ENCODE measurements around the gene TMOD2. TPM values are rescaled to one million over a fixed set of nuclear protein-coding genes. Genes with fewer than 3 reads are reported as not detected.

The TMOD2 gene
- total RNA-seq, 4 donors from 2014 or later, result 14.6 to 24.9 (median 19.5) TPM

DNA sequence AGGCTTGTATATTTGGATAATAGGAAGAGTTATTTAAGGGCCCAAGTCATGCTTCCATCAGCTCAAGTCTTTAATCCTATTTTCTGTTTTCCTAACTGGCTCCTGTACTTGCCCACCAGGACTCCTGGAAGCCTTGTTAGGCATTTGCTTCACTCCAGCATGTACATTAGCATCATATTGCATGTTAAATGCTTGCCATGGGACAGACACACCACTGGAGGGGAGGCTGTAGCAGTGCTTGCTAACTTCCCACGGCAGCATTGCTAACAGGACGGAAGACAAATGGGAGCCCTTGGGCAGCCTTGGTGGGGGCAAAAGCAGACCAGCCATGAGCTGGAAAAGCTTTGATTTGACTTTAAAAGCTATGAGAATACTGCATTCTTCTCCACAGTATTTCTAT lies 6.1 kb downstream of the TMOD2 start:
- Histone ChIP-seq H3K4me1 (peaks cover 23 to 33% (median 33%) of the 10 kb centered on the region in 4 donors), H3K9me3 (no peaks in the 10 kb centered on the region), H3K36me3 (no peaks in the 10 kb centered on the region), H3K4me3 (no peak overlapping the region), H3K27me3 (no peaks in the 10 kb centered on the region), H3K27ac (replicated peaks in 1 of 4) (no peak overlapping the region)
- TF ChIP-seq POLR2A (IDR thresholded peaks at IDR 0.05; ENCODE audit: low read depth) (no peak), POLR2AphosphoS5 (IDR thresholded peaks at IDR 0.05) (no peak), EP300 (IDR thresholded peaks at IDR 0.05) (no peak)
- TF ChIP-seq, protein P1, sequence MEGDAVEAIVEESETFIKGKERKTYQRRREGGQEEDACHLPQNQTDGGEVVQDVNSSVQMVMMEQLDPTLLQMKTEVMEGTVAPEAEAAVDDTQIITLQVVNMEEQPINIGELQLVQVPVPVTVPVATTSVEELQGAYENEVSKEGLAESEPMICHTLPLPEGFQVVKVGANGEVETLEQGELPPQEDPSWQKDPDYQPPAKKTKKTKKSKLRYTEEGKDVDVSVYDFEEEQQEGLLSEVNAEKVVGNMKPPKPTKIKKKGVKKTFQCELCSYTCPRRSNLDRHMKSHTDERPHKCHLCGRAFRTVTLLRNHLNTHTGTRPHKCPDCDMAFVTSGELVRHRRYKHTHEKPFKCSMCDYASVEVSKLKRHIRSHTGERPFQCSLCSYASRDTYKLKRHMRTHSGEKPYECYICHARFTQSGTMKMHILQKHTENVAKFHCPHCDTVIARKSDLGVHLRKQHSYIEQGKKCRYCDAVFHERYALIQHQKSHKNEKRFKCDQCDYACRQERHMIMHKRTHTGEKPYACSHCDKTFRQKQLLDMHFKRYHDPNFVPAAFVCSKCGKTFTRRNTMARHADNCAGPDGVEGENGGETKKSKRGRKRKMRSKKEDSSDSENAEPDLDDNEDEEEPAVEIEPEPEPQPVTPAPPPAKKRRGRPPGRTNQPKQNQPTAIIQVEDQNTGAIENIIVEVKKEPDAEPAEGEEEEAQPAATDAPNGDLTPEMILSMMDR (IDR thresholded peaks at IDR 0.05), result no peak
- 67% methylated on average over 2 of the region's 2 CpGs for WGBS
- no peak for DNase-seq (ENCODE audit: extremely low spot score)
- intact Hi-C loops (cut with DNase I), result no loop called here

DNA sequence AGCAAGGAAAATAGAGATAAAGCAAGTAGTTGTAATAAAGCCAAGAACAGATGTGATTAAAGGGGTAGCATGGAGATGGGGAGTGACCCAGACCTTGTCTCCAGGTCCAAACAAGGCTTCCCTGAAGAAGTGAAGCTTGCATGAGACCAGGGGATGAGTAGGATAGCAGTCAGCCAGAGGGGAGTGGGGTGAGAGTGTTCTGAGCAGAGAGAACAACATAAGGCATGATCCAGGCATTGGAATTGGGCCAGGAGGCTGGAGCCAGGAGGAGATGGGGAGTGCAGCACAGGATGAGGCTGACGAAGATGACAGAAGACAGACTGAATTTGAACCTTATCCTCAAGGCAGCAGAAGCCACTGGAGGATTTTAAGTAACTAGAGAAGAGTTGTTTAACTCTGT lies 7.2 kb downstream of the TMOD2 start:
- DNase-seq (ENCODE audit: extremely low spot score), result peak; percentile 79
- TF ChIP-seq EP300 (IDR thresholded peaks at IDR 0.05) (no peak), POLR2A (IDR thresholded peaks at IDR 0.05; ENCODE audit: low read depth) (no peak), POLR2AphosphoS5 (IDR thresholded peaks at IDR 0.05) (no peak)
- TF ChIP-seq, protein P1 (IDR thresholded peaks at IDR 0.05), result no peak
- intact Hi-C loops (cut with DNase I), result no loop called here

DNA sequence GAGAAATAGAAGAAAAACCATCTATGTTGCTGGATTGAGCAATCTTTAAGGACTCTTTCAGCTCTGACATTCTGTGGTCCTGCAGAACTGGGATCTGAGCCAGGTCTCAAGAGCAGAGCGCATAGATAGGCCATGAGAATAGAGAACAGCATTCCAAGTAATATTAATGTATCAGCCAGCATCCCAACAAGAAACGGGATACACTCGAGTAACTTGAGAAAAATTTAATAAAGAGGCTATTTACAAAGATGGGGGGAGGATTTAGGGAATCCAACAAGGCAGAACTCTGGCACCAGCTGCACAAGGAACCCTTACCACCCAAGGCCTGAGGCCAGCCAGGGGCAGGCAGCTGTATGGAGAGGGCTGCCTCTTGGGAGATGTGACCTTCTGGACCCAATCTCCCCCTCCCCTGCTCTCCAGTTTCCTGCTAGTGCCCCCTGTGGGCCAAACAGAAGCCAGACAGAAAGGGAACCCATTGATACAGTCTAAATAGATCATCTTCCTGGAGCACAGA lies 8.2 kb downstream of the TMOD2 start:
- no peak for TF ChIP-seq EP300 (IDR thresholded peaks at IDR 0.05)
- Histone ChIP-seq H3K9me3 (no peaks in the 10 kb centered on the region), H3K4me3 (no peak overlapping the region), H3K27ac (replicated peaks in 1 of 4) (peak overlapping the region in 1 of 4 donors; percentile 9), H3K36me3 (no peaks in the 10 kb centered on the region), H3K4me1 (peaks cover 19 to 26% (median 25%) of the 10 kb centered on the region in 4 donors), H3K27me3 (no peaks in the 10 kb centered on the region)
- DNase-seq (ENCODE audit: extremely low spot score), result no peak
- intact Hi-C loops (cut with DNase I), result no loop called here
- 53% methylated on average over 3 of the region's 3 CpGs for whole genome bisulfite sequencing

More for the DNA sequence above, 7.2 kb downstream of the TMOD2 start:
- Histone ChIP-seq H3K36me3 (no peaks in the 10 kb centered on the region), H3K4me1 (peaks cover 19 to 26% (median 25%) of the 10 kb centered on the region in 4 donors), H3K4me3 (no peak overlapping the region), H3K9me3 (no peaks in the 10 kb centered on the region), H3K27me3 (no peaks in the 10 kb centered on the region), H3K27ac (replicated peaks in 1 of 4) (peak overlapping the region; percentile 0 to 56 (median 29))
- 19% methylated on average over 1 of the region's 1 CpG for WGBS

DNA sequence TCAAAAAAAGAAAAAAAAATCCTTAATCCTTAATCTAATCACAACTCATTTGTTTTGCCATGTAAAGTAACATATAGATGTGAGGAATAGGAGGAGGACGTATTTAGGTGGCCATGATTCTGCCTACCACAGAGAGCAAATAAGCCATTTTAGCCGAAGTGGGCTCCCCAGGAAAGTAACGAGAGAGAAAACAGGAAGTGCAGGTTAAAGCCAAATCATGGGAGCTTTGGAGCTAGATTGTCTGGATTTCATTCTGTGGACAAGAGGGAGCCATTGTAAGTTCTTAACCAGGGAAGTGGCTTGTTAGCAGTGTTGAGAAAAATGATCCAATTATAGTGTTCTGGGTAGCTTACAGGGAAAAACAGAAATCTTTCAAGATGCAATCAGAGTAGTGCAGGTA lies 9.4 kb downstream of the TMOD2 start:
- no peak overlapping the region for H3K27ac ChIP-seq (replicated peaks in 1 of 4)
- intact Hi-C loops (cut with DNase I), result no loop called here
- H3K4me3 ChIP-seq, result no peak overlapping the region
- no peaks in the 10 kb centered on the region for H3K27me3 ChIP-seq
- DNase-seq (ENCODE audit: extremely low spot score), result no peak
- 76% methylated on average over 3 of the region's 3 CpGs for WGBS
- H3K36me3 ChIP-seq, result no peaks in the 10 kb centered on the region
- no peaks in the 10 kb centered on the region for H3K9me3 ChIP-seq
- TF ChIP-seq POLR2A (IDR thresholded peaks at IDR 0.05; ENCODE audit: low read depth) (no peak), POLR2AphosphoS5 (IDR thresholded peaks at IDR 0.05) (no peak), EP300 (IDR thresholded peaks at IDR 0.05) (no peak)
- TF ChIP-seq, protein P1 (IDR thresholded peaks at IDR 0.05), result no peak
- H3K4me1 ChIP-seq, result peaks cover 19 to 25% (median 22%) of the 10 kb centered on the region in 4 donors

DNA sequence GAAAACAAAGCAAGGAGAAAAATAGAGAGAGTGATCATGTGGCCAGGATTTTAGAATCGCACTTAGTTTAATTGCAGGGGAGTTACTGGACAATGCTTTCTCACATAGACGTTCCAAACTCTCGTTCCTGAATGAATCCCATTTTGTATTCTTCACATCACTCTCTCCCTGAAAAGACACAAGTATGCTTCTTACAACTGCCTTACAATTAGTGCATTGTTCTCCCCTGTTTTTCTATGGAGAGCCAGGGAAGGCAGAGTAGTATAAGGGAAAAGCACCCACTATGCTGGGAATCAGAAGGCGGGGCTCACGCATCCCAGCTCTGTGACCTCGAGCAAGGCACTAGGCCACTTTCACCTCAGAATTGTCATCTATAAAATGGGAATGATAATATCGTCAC lies 14.4 kb downstream of the TMOD2 start:
- peaks cover 0 to 32% (median 17%) of the 10 kb centered on the region in 4 donors for H3K36me3 ChIP-seq
- no peak for TF ChIP-seq POLR2AphosphoS5 (IDR thresholded peaks at IDR 0.05)
- no peak for TF ChIP-seq EP300 (IDR thresholded peaks at IDR 0.05)
- no peak for TF ChIP-seq POLR2A (IDR thresholded peaks at IDR 0.05; ENCODE audit: low read depth)
- TF ChIP-seq, protein P1 (IDR thresholded peaks at IDR 0.05), result no peak
- peak overlapping the region in 1 of 4 donors; percentile 16 for H3K27ac ChIP-seq (replicated peaks in 1 of 4)
- no peaks in the 10 kb centered on the region for H3K9me3 ChIP-seq
- no peaks in the 10 kb centered on the region for H3K27me3 ChIP-seq
- WGBS, result 90% methylated on average over 7 of the region's 7 CpGs
- no peak for DNase-seq (ENCODE audit: extremely low spot score)
- H3K4me3 ChIP-seq, result no peak overlapping the region
- intact Hi-C loops (cut with DNase I), result no loop called here
- peaks cover 4 to 11% (median 7%) of the 10 kb centered on the region in 4 donors for H3K4me1 ChIP-seq

Measured in esophagus muscularis mucosa (tissue), 4 donors.